A549 (cell line): ENCODE measurements around the gene PLAC1. TPM values are rescaled to one million over a fixed set of nuclear protein-coding genes. Genes with fewer than 3 reads are reported as not detected.

Experiments used
- ATAC-seq, 2 experiments: fragments of 200-7000 bp in 1 of 2; fragments of >200 bp in 1 of 2; cut with Nextera tagmentation in 1 of 2; cut with Tn5 transposase in 1 of 2; 3 replicates each; pipeline versions ENCODE4 v1.8.0 to v1.9.1; 2018 to 2020; ENCODE audit warnings: mild to moderate bottlenecking in 1 of 2, moderate library complexity in 1 of 2
- CTCF ChIA-PET: fragments of 300-600 bp; sonication (Branson Sonifier 250); formaldehyde crosslinking; extraction: SDS; loops from one replicate; lab custom pipeline; 2021; ENCODE audit warnings: antibody characterized with exemption, inconsistent platforms; lab: Yijun Ruan, JAX
- POLR2A ChIA-PET: fragments of 350-600 bp; formaldehyde crosslinking; extraction: SDS; loops from one replicate; lab custom pipeline; 2021; ENCODE audit warnings: antibody characterized with exemption, inconsistent platforms; lab: Yijun Ruan, JAX
- DNase-seq, 2 experiments: peaks; one replicate each; pipeline versions ENCODE4 v3.0.0 to v3.0.0-alpha.2; 2011 to 2016; ENCODE audit warnings: low read depth in 1 of 2, low spot score in 1 of 2
- FAIRE-seq: peaks from 2 replicates; lab custom pipeline; 2011; peaks lifted over from hg19 to GRCh38; lab: Jason Lieb, UNC
- H3K27ac ChIP-seq, 2 experiments: fragments of >200 bp; sonication (Bioruptor Twin); formaldehyde crosslinking; 3 replicates each; pipeline ENCODE4 v1.5.1; 2016 to 2017
- H3K4me1 ChIP-seq: fragments of >200 bp; sonication (Bioruptor Twin); formaldehyde crosslinking; 3 replicates; pipeline ENCODE4 v1.6.1; 2016
- H3K4me2 ChIP-seq: fragments of >200 bp; sonication (Bioruptor Twin); formaldehyde crosslinking; 3 replicates; pipeline ENCODE4 v1.6.1; 2016
- H3K4me3 ChIP-seq: fragments of >200 bp; sonication (Bioruptor Twin); formaldehyde crosslinking; 3 replicates; pipeline ENCODE4 v1.5.1; 2016
- H3K9me3 ChIP-seq: fragments of >200 bp; sonication (Bioruptor Twin); formaldehyde crosslinking; 3 replicates; pipeline ENCODE4 v1.6.1; 2016
- BHLHE40 ChIP-seq: IDR thresholded peaks from 2 replicates; pipeline ENCODE4 v1.6.1; 2012; ENCODE audit warnings: low read depth, low read length, inconsistent platforms
- ESRRA ChIP-seq: fragments of 150-350 bp; IDR thresholded peaks from 2 replicates; pipeline ENCODE4 v1.6.1; 2014; ENCODE audit warnings: mild to moderate bottlenecking, low read length, borderline replicate concordance
- FOSB ChIP-seq: fragments of 250-450 bp; sonication (Bioruptor Pico); IDR thresholded peaks from 2 replicates; pipeline ENCODE4 v1.5.0; 2020; ENCODE audit warnings: mild to moderate bottlenecking, moderate library complexity
- FOSL2 ChIP-seq, 2 experiments: fragments of 450-650 bp in 1 of 2; fragments of >200 bp in 1 of 2; sonication (Bioruptor Twin) in 1 of 2; formaldehyde crosslinking; IDR thresholded peaks; 2 replicates each; pipeline versions ENCODE4 v1.5.0 to v1.6.1; 2016 to 2020; ENCODE audit warnings: mild to moderate bottlenecking in 1 of 2, moderate library complexity in 1 of 2
- FOXS1 ChIP-seq: fragments of 250-450 bp; sonication (Bioruptor Pico); IDR thresholded peaks from 2 replicates; pipeline ENCODE4 v1.5.0; 2020; ENCODE audit warnings: mild to moderate bottlenecking, moderate library complexity
- GATA3 ChIP-seq: IDR thresholded peaks from 2 replicates; pipeline ENCODE4 v1.6.1; 2012; ENCODE audit warnings: borderline replicate concordance
- HOXB5 ChIP-seq: fragments of 250-450 bp; sonication (Bioruptor Pico); IDR thresholded peaks from 2 replicates; pipeline ENCODE4 v1.5.0; 2020; ENCODE audit warnings: mild to moderate bottlenecking, moderate library complexity
- JUNB ChIP-seq: fragments of >200 bp; sonication (Bioruptor Twin); formaldehyde crosslinking; IDR thresholded peaks from 2 replicates; pipeline ENCODE4 v1.6.1; 2016
- KDM5A ChIP-seq: fragments of 200-600 bp; sonication (generic); IDR thresholded peaks from 2 replicates; pipeline ENCODE4 v1.6.1; 2016; ENCODE audit warnings: antibody characterized with exemption, mild to moderate bottlenecking
- MAZ ChIP-seq: fragments of 150-350 bp; IDR thresholded peaks from 2 replicates; pipeline ENCODE4 v1.6.1; 2014; ENCODE audit warnings: antibody characterized with exemption, low read depth, low read length, borderline replicate concordance
- MYC ChIP-seq: IDR thresholded peaks from 2 replicates; pipeline ENCODE4 v1.6.1; 2012; ENCODE audit warnings: mild to moderate bottlenecking, inconsistent platforms, low read length, improper control_type of control experiment, borderline replicate concordance
- NFE2L2 ChIP-seq: fragments of 150-350 bp; conservative IDR thresholded peaks from 2 replicates; pipeline ENCODE4 v1.6.1; 2014; ENCODE audit warnings: low read length
- RCOR1 ChIP-seq: fragments of 150-350 bp; IDR thresholded peaks from 2 replicates; pipeline ENCODE4 v1.6.1; 2014; ENCODE audit warnings: antibody characterized with exemption, low read length, low read depth
- SMC3 ChIP-seq: fragments of >200 bp; sonication (Bioruptor Twin); formaldehyde crosslinking; IDR thresholded peaks from 3 replicates; pipeline ENCODE4 v1.6.1; 2018; ENCODE audit warnings: inconsistent platforms
- TP53 ChIP-seq: fragments of 250-450 bp; sonication (Bioruptor Pico); IDR thresholded peaks from 2 replicates; pipeline ENCODE4 v1.5.0; 2021; ENCODE audit warnings: mild to moderate bottlenecking, moderate library complexity
- ZSCAN20 ChIP-seq: fragments of 250-450 bp; sonication (Bioruptor Pico); IDR thresholded peaks from 2 replicates; pipeline ENCODE4 v1.8.0; 2022; ENCODE audit warnings: mild to moderate bottlenecking, moderate library complexity
- WGBS: methylation state at CpG from one replicate; pipeline ENCODE4 v1.1.6; 2017; ENCODE audit errors: missing lambda C conversion rate; 5-methylcytosine and 5-hydroxymethylcytosine counted together
- polyA plus RNA-seq, 4 experiments: library from polyadenylated mRNA; depleted of rRNA in 3 of 4; stranded (reverse); fragments of >200 nt; fragmentation: RNase III in 1 of 4; extraction: RNeasy Plus Mini Kit Qiagen cat#74134 plus additional on column Dnase treatment in 1 of 4; gene quantifications; 2 replicates in 3 of 4; 3 replicates in 1 of 4; pipeline ENCODE4 v1.2.3, GENCODE V29; 2011 to 2017
- TF ChIP-seq, protein P1 (sequence below): fragments of >200 bp; sonication (Bioruptor Twin); formaldehyde crosslinking; IDR thresholded peaks from 3 replicates; pipeline ENCODE4 v1.6.1; 2016
- TF ChIP-seq, protein P2 (sequence below): fragments of >200 bp; sonication (Bioruptor Twin); formaldehyde crosslinking; IDR thresholded peaks from 3 replicates; pipeline ENCODE4 v1.5.1; 2016
- TF ChIP-seq, protein P3 (sequence below): fragments of >200 bp; sonication (Bioruptor Twin); formaldehyde crosslinking; IDR thresholded peaks from 2 replicates; pipeline ENCODE4 v1.6.1; 2016
- TF ChIP-seq, protein P4 (sequence below): fragments of 450-650 bp; IDR thresholded peaks from 2 replicates; pipeline ENCODE4 v1.6.1; 2014; ENCODE audit warnings: antibody characterized with exemption
- TF ChIP-seq, protein P5 (sequence below): fragments of 150-350 bp; IDR thresholded peaks from 2 replicates; pipeline ENCODE4 v1.6.1; 2014; ENCODE audit warnings: low read depth, mild to moderate bottlenecking, low read length

Gene PLAC1
- polyA plus RNA-seq, 2 of the 4 experiments (the other 2 are of a cell fraction), result 0.79 to 2.6 TPM

DNA sequence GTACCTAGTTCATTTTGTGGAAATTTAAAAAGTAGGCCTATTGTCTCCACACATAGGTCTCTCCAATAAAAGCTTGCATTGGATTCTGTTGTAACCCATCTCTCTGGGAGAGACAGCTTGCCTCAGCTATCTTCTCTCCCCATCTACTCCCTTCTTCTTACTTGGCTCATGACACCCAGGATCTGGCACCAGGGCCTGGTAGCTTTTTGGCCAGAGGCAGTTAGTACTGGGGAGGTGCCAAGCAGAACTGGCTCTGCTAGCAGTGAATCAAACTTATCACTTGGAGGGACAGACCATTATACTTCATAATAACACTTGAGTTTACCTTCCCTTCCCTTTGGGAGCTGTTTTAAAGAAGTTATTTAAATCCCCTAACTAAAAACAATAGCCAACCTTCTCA, 31.8 kb downstream of the PLAC1 start:
- Histone ChIP-seq H3K27ac (no peak overlapping the region; a peak in 2 of 6 replicates), H3K4me3 (no peak overlapping the region), H3K4me1 (peaks cover 21% of the 10 kb centered on the region), H3K9me3 (no peaks in the 10 kb centered on the region), H3K4me2 (no peak overlapping the region)
- CTCF ChIA-PET, result no interaction called here
- POLR2A ChIA-PET, result no interaction called here
- no peak for TF ChIP-seq FOXS1 (CRISPR knock-in tag)
- TF ChIP-seq HOXB5 (CRISPR knock-in tag), result no peak
- no peak for TF ChIP-seq NFE2L2
- no peak for TF ChIP-seq GATA3
- TF ChIP-seq FOSB, result no peak
- TF ChIP-seq ZSCAN20 (CRISPR knock-in tag), result no peak
- TF ChIP-seq, protein P1, sequence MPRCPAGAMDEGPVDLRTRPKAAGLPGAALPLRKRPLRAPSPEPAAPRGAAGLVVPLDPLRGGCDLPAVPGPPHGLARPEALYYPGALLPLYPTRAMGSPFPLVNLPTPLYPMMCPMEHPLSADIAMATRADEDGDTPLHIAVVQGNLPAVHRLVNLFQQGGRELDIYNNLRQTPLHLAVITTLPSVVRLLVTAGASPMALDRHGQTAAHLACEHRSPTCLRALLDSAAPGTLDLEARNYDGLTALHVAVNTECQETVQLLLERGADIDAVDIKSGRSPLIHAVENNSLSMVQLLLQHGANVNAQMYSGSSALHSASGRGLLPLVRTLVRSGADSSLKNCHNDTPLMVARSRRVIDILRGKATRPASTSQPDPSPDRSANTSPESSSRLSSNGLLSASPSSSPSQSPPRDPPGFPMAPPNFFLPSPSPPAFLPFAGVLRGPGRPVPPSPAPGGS, result no peak
- TF ChIP-seq, protein P2, sequence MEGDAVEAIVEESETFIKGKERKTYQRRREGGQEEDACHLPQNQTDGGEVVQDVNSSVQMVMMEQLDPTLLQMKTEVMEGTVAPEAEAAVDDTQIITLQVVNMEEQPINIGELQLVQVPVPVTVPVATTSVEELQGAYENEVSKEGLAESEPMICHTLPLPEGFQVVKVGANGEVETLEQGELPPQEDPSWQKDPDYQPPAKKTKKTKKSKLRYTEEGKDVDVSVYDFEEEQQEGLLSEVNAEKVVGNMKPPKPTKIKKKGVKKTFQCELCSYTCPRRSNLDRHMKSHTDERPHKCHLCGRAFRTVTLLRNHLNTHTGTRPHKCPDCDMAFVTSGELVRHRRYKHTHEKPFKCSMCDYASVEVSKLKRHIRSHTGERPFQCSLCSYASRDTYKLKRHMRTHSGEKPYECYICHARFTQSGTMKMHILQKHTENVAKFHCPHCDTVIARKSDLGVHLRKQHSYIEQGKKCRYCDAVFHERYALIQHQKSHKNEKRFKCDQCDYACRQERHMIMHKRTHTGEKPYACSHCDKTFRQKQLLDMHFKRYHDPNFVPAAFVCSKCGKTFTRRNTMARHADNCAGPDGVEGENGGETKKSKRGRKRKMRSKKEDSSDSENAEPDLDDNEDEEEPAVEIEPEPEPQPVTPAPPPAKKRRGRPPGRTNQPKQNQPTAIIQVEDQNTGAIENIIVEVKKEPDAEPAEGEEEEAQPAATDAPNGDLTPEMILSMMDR, result no peak
- TF ChIP-seq, protein P3, sequence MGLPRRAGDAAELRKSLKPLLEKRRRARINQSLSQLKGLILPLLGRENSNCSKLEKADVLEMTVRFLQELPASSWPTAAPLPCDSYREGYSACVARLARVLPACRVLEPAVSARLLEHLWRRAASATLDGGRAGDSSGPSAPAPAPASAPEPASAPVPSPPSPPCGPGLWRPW, result no peak
- TF ChIP-seq, protein P4, sequence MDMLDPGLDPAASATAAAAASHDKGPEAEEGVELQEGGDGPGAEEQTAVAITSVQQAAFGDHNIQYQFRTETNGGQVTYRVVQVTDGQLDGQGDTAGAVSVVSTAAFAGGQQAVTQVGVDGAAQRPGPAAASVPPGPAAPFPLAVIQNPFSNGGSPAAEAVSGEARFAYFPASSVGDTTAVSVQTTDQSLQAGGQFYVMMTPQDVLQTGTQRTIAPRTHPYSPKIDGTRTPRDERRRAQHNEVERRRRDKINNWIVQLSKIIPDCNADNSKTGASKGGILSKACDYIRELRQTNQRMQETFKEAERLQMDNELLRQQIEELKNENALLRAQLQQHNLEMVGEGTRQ, result no peak
- no peak for TF ChIP-seq TP53
- no peak for TF ChIP-seq RCOR1
- no peak for TF ChIP-seq MYC
- no peak for TF ChIP-seq FOSL2 (IDR thresholded peaks at IDR 0.05)
- TF ChIP-seq FOSL2 (CRISPR knock-in tag; IDR thresholded peaks at IDR 0.05), result no peak
- TF ChIP-seq BHLHE40, result no peak
- TF ChIP-seq, protein P5, sequence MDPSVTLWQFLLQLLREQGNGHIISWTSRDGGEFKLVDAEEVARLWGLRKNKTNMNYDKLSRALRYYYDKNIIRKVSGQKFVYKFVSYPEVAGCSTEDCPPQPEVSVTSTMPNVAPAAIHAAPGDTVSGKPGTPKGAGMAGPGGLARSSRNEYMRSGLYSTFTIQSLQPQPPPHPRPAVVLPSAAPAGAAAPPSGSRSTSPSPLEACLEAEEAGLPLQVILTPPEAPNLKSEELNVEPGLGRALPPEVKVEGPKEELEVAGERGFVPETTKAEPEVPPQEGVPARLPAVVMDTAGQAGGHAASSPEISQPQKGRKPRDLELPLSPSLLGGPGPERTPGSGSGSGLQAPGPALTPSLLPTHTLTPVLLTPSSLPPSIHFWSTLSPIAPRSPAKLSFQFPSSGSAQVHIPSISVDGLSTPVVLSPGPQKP, result no peak
- TF ChIP-seq SMC3, result no peak
- DNase-seq (no peak), FAIRE-seq (no peak), ATAC-seq (no peak)

DNA sequence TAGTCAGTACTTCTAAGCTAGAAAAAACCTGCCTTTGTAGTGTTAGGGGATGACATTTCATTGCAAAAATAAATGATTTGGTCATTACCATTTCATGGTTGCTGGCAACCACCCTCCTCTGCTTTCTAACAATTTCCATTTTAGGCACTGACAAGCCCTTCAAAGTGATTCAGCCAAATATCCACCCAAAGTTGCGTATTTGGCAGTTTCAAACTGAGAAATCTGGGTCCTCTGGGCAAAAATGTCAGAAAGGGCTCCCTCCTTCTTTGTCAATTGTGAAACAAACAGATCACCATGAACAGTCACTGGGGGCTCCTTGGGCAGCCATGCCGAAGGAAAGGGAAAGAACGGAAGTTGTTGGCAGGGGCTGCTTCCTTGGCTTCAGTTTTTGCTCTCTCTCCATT, 33.0 kb downstream of the PLAC1 start:
- 96% methylated on average over 3 of the region's 3 CpGs for WGBS
- ChIA-PET CTCF (no interaction called here), POLR2A (no interaction called here)
- ATAC-seq (no peak), DNase-seq (no peak)
- no peaks in the 10 kb centered on the region for H3K9me3 ChIP-seq
- peaks cover 21% of the 10 kb centered on the region for H3K4me1 ChIP-seq
- TF ChIP-seq JUNB, result no peak
- TF ChIP-seq KDM5A, result no peak
- TF ChIP-seq, protein P3, result no peak
- TF ChIP-seq ESRRA, result no peak
- TF ChIP-seq MAZ, result no peak
- TF ChIP-seq, all 56 proteins: peak for 0
- Histone ChIP-seq H3K27ac (peak overlapping the region in 1 of 2 experiments; percentile 48; a peak in 3 of 6 replicates), H3K4me3 (no peak overlapping the region), H3K4me2 (no peak overlapping the region)
- no peak for FAIRE-seq
